ENCODE data around the gene CFAP57.

CFAP57 gene

GRCh38 chr1:43298055-43298454 is 125.9 kb downstream of the CFAP57 start:
- no peak for DNase-seq (ENCODE audit: low read depth)

GRCh38 chr1:43299101-43299500 is 127.0 kb downstream of the CFAP57 start:
- no peak for DNase-seq (ENCODE audit: low read depth)

DNA sequence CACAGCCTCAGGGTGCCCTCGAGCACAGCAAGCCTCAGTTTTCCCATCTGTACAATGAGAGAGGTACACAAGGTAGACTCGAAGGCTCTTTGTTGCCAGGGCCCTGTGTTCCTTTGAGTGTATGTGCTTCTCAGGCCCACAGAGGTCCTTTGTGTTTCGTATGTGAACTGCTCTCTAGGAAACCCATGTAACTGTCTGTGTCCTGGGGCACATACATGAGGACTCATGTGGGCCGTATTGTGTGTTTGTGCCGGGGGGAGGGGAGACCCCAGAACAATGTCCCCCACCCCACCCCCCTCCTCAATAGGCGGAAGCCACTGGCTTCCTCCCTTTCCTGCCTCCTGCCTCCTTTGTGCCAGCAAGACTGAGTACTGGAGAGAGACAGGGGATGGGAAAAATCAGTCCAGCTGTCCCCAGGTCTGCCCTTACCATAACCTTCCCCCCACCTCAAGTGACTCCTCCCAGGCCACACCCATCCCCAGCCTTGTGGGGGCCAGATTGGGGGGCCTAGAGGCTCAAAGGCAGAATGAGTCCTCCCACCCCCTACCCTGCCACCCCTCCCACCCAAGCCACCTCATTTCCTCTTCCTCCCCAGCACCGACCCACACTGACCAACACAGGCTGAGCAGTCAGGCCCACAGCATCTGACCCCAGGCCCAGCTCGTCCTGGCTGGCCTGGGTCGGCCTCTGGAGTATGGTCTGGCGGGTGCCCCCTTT is 128.4 kb downstream of the CFAP57 start, which contains the start of gene TIE1:
TSS of gene TIE1 (plus strand) at position 605 of the 717 bp plus-strand sequence. CDS start at position 695, 90 bp downstream.
- no peak for DNase-seq (ENCODE audit: low read depth)

DNA sequence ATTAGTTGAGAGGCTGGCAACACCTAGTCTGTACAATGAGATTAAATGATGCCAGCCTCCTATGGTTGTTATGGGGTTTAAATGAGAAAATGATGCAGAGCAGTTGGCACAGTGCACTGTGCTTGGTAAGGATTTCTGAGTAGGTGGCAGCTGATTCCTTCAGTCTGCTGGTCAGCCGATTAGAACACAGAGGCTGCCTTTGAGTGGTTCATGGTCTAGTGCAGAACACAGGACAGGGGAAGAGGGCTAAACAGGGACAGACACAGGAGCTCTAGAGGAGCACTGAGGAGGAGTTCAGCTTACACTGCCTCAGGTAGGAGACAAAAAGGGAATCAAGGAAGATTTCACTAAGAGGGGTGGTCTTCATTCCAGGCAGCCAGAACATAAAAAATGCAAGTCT is 130.1 kb downstream of the CFAP57 start:
- no peak for DNase-seq (ENCODE audit: low read depth)

- DNase-seq (ENCODE audit: low read depth): no peak
Observed at GRCh38 chr1:43302721-43303470, 130.8 kb downstream of the CFAP57 start.

DNA sequence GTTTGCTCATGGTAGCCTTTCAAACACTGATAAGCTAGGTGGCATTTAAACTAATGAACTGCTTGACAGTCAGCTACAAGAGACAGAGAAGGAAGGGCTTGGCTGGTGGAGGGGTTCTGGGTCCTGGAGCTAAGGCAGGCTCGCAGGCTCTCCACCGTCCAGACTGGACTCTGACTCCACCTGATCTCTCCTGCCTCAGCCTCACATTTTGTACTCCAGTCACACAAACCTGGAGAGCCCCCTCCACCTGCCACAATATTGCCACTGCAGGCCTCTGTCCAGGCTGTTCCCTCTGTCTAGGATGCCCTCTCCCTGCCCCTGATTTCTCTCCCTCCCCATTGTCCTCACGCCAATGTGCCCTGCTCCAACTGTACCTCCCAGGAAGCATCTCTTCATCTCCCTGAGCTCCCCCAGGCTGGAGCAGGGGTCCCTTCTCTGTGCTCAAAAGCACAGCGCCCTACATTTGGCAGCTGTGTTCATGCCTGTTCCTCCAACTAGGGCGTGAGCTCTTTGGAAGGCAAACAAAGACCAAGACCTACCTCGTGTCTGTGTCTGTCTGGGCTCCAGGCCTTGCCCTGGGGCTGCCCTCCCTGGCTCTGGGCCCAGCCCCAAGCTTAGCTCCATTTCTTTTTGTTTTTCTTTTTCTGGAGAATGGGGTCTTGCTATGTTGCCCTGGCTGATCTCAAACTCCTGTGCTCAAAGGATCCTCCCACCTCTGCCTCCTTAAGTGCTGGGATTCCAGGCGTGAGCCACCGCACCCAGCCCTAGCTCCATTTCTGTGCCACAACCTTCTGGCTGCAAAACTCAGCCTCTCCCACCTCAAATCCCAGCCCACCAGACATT is 131.6 kb downstream of the CFAP57 start:
- no peak for DNase-seq (ENCODE audit: low read depth)

All from HS-27A (cell line).